ENCODE data around the gene MAP1LC3B2. TPM values are rescaled to one million over a fixed set of nuclear protein-coding genes. Genes with fewer than 3 reads are reported as not detected.
A peak's percentile ranks its signal among the peaks of the same experiment; 100 is the strongest.

MAP1LC3B2 gene
- total RNA-seq, 1 experiment from 2014 or later, result 1.5 TPM

- H4K5ac ChIP-seq (ENCODE audit: insufficient read length, low read depth, low read length), result no peak overlapping the region
- H3K4me3 Mint-ChIP-seq, result peak overlapping the region in 1 of 2 experiments; percentile 6; a peak in 1 of 5 replicates
- H2BK12ac ChIP-seq (ENCODE audit: insufficient read length, low read depth, low read length), result no peak overlapping the region
- no peak overlapping the region for H2BK15ac ChIP-seq (ENCODE audit: low read depth, low read length)
- no peaks in the 10 kb centered on the region for H3K79me2 ChIP-seq (ENCODE audit: insufficient read depth, low read length)
- H3K4me1 ChIP-seq (ENCODE audit: insufficient read depth, low read length), result peaks cover 3% of the 10 kb centered on the region; the same call in 1 of the 2 replicates
- no peak overlapping the region; a peak in 1 of 7 replicates for H3K27ac Mint-ChIP-seq
- no peak overlapping the region for H2AK5ac ChIP-seq (ENCODE audit: insufficient read length, low read length)
- H3T11ph ChIP-seq (ENCODE audit: low read length), result no peak overlapping the region
- peaks cover 50 to 53% of the 10 kb centered on the region in 2 experiments for H3K4me1 Mint-ChIP-seq
- no peaks in the 10 kb centered on the region; the same call in 1 of the 2 replicates for H3K27me3 Mint-ChIP-seq (ENCODE audit: low read depth)
- H3K56ac ChIP-seq (ENCODE audit: insufficient read length, low read depth, low read length), result no peak overlapping the region
- TF ChIP-seq CTCF (conservative IDR thresholded peaks at IDR 0.05), result no peak
- H3K9ac ChIP-seq (ENCODE audit: extremely low read depth, insufficient read length, low read length), result no peak overlapping the region
- no peak overlapping the region for H2BK20ac ChIP-seq (ENCODE audit: low read depth, low read length, poor library complexity, severe bottlenecking)
- H3K23me2 ChIP-seq (ENCODE audit: insufficient read length, low read depth, low read length, poor library complexity, severe bottlenecking), result no peaks in the 10 kb centered on the region
- H4K91ac ChIP-seq (ENCODE audit: insufficient read length, low read depth, low read length), result no peak overlapping the region
- WGBS (ENCODE audit: extremely low coverage, insufficient read length, low lambda C conversion rate), result no CpG with 5 or more reads among the region's 22 CpGs
- no peaks in the 10 kb centered on the region for H3K9me3 ChIP-seq (ENCODE audit: control insufficient read depth, low read depth, low read length)
- H3K18ac ChIP-seq (ENCODE audit: insufficient read length, low read depth, low read length), result no peak overlapping the region
- no peak for DNase-seq
- H4K8ac ChIP-seq (replicated peaks; ENCODE audit: insufficient read length, low read depth, low read length), result no peak overlapping the region
- H3K23ac ChIP-seq (ENCODE audit: insufficient read length, low read depth, low read length), result no peak overlapping the region
- no peak overlapping the region for H3K27ac ChIP-seq (ENCODE audit: insufficient read length, low read depth, low read length)
- no peaks in the 10 kb centered on the region for H4K20me1 ChIP-seq (ENCODE audit: control insufficient read depth, insufficient read depth, insufficient read length)
- no peak overlapping the region for H3K14ac ChIP-seq (ENCODE audit: insufficient read depth, low read length)
- H3K4ac ChIP-seq (ENCODE audit: low read depth, low read length), result no peak overlapping the region
- no peak overlapping the region for H3K4me2 ChIP-seq (ENCODE audit: insufficient read depth, insufficient read length, low read length)
- no peaks in the 10 kb centered on the region for H3K79me1 ChIP-seq (ENCODE audit: insufficient read depth, low read depth, low read length, poor library complexity, severe bottlenecking)
- peaks cover 0 to 12% of the 10 kb centered on the region in 2 experiments; a peak in 3 of 5 replicates for H3K9me3 Mint-ChIP-seq
- H2BK120ac ChIP-seq (ENCODE audit: low read depth, low read length, poor library complexity, severe bottlenecking), result no peak overlapping the region
- H3K27me3 ChIP-seq (ENCODE audit: insufficient read depth, low read length), result no peaks in the 10 kb centered on the region
- no peak overlapping the region for H2AFZ ChIP-seq (ENCODE audit: low read length)
- H3K36me3 Mint-ChIP-seq (ENCODE audit: insufficient read depth in 1 of 3, low read depth in 3 of 3), result peaks cover 0 to 12% (median 0%) of the 10 kb centered on the region in 3 experiments; a peak in 2 of 7 replicates
- no peak overlapping the region for H2BK5ac ChIP-seq (ENCODE audit: insufficient read length, low read length)
Observed at GRCh38 chr12:116604951-116605641, 45.9 kb downstream of the MAP1LC3B2 start.
